Measurements from ENCODE around the gene GPER1. TPM values are rescaled to one million over a fixed set of nuclear protein-coding genes. Genes with fewer than 3 reads are reported as not detected.

Gene GPER1
- total and polyA plus RNA-seq, 2 donors (not counting 3 experiments of a cell fraction or from before 2014, with no cell fraction given), result 0.77 to 2.3 TPM

DNA sequence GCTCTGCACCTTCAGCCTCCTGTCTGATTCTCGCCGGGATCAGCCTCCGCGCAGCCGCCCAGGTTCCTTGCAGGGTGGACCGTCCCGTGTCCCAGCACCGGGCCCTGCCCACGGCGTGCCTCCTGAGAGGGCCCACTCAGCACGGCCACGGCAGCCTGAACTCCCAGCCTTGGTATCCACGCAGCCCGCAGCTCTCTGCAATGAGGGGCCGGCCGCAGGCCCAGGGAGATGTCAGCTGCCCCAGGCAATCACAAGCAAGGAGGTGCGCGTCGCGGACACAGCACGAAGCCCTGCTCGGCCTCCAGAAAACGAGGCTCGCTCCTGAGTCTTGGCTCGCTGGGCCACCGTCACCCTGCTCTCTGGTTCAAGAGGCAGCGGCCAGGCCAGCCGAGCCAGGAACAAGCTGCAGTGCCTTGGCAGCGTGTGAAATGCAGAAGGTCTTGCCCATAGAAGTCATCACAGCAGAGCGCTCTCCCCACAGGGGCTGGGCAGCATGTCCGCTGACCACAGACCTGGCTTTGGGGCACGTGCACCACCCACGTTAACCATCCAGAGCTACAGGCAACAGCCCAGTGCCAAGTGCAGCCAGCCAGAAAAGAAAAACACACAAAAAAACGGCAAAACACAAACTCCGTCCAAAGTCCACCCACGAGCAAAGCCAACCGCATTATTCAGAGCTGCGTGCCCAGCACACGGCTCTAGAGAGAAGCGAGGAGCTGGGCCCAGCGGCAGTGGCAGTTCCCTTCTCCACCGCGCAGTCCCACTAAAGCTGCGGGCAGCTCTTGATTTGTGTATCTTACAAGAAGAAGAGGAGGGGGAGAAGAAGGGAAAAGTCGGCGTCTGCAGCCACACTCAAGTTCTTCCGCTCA lies 13.9 kb downstream of the GPER1 start:
- dilution Hi-C loops (cut with MboI; ENCODE audit: extremely low pct_ligation_motif_present, low sequenced_read_pairs), result no loop called here
- Histone ChIP-seq H2AFZ (ENCODE audit: low read depth, low read length) (no peak overlapping the region), H3K79me2 (ENCODE audit: control insufficient read depth, insufficient read depth, low read length) (peaks cover 1% of the 10 kb centered on the region), H3K9me3 (replicated peaks; ENCODE audit: control insufficient read depth, insufficient read depth, low read length) (no peaks in the 10 kb centered on the region), H3K4me2 (ENCODE audit: insufficient read depth, low read length) (no peak overlapping the region), H4K20me1 (replicated peaks; ENCODE audit: control insufficient read depth, extremely low read depth, insufficient read depth, low read length) (no peaks in the 10 kb centered on the region), H3K4me1 (ENCODE audit: control insufficient read depth, extremely low read depth, insufficient read depth, low read length) (peaks cover 19% of the 10 kb centered on the region), H3K27me3 (ENCODE audit: control insufficient read depth in 2 of 2, insufficient read depth in 2 of 2, low read length in 2 of 2) (no peaks in the 10 kb centered on the region), H3K4me3 (replicated peaks in 1 of 3; ENCODE audit: insufficient read depth in 1 of 3, low read depth in 1 of 3, low read length in 3 of 3) (no peak overlapping the region), H3K9me1 (replicated peaks; ENCODE audit: control insufficient read depth, extremely low read depth, insufficient read depth, low read length) (no peaks in the 10 kb centered on the region), H3K27ac (ENCODE audit: insufficient read depth, low read depth, low read length) (no peak overlapping the region), H3K36me3 (ENCODE audit: control insufficient read depth in 2 of 2, extremely low read depth in 1 of 2, insufficient read depth in 2 of 2, low read length in 2 of 2) (no peaks in the 10 kb centered on the region), H3K9ac (replicated peaks; ENCODE audit: extremely low read depth, insufficient read depth, low read length) (no peak overlapping the region)
- POLR2A ChIA-PET, result no interaction called here
- DNase-seq (ENCODE audit: low read depth, low spot score) (no peak), FAIRE-seq (no peak)
- TF ChIP-seq FOS (IDR thresholded peaks at IDR 0.05; ENCODE audit: borderline replicate concordance, insufficient read depth, low read length), result no peak
- TF ChIP-seq, protein P1, sequence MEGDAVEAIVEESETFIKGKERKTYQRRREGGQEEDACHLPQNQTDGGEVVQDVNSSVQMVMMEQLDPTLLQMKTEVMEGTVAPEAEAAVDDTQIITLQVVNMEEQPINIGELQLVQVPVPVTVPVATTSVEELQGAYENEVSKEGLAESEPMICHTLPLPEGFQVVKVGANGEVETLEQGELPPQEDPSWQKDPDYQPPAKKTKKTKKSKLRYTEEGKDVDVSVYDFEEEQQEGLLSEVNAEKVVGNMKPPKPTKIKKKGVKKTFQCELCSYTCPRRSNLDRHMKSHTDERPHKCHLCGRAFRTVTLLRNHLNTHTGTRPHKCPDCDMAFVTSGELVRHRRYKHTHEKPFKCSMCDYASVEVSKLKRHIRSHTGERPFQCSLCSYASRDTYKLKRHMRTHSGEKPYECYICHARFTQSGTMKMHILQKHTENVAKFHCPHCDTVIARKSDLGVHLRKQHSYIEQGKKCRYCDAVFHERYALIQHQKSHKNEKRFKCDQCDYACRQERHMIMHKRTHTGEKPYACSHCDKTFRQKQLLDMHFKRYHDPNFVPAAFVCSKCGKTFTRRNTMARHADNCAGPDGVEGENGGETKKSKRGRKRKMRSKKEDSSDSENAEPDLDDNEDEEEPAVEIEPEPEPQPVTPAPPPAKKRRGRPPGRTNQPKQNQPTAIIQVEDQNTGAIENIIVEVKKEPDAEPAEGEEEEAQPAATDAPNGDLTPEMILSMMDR (IDR thresholded peaks at IDR 0.05; ENCODE audit: extremely low read depth in 1 of 2, insufficient read depth in 1 of 2, low read depth in 1 of 2, low read length in 2 of 2), result no peak
- TF ChIP-seq MYC (IDR thresholded peaks at IDR 0.05; ENCODE audit: low read depth, low read length), result no peak
- TF ChIP-seq POLR2A (IDR thresholded peaks at IDR 0.05; ENCODE audit: low read depth, low read length), result no peak
- TF ChIP-seq POLR2AphosphoS5 (IDR thresholded peaks at IDR 0.05; ENCODE audit: insufficient read depth, low read depth, low read length), result no peak
- no peak for TF ChIP-seq JUN (IDR thresholded peaks at IDR 0.05; ENCODE audit: borderline replicate concordance, insufficient read depth, insufficient read length, low read depth)
- TF ChIP-seq, protein P2, sequence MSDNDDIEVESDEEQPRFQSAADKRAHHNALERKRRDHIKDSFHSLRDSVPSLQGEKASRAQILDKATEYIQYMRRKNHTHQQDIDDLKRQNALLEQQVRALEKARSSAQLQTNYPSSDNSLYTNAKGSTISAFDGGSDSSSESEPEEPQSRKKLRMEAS (IDR thresholded peaks at IDR 0.05; ENCODE audit: insufficient read depth, insufficient read length), result no peak
- no peak for TF ChIP-seq GATA2 (IDR thresholded peaks at IDR 0.05; ENCODE audit: insufficient read depth, insufficient read length, low read depth, low read length)
- TF ChIP-seq EZH2 (IDR thresholded peaks at IDR 0.05; ENCODE audit: borderline replicate concordance, low read depth, low read length, severe bottlenecking), result no peak
- BruUV-seq (replicated peaks), result no TSS peak
- intact Hi-C loops (cut with micrococcal nuclease), result no loop called here
- CTCF ChIA-PET, result interaction anchor here (0.7 to 3.6 kb wide), 11 partner anchors 10 to 109 kb away, joined by 3 to 24 read pairs (median 6); partner anchors contain the start of gene GPER1
